Peyer's patch (tissue), 4 donors: ENCODE data around the gene KCNAB1. TPM values are rescaled to one million over a fixed set of nuclear protein-coding genes. Genes with fewer than 3 reads are reported as not detected.

Source experiments
- DNase-seq, 3 donors: peaks; one replicate each; pipeline ENCODE4 v3.0.0-alpha.2; 2017 to 2019
- H3K27ac ChIP-seq, 4 donors: fragments of 200-600 bp; sonication (generic); one replicate each; pipeline ENCODE4 v1.5.1; 2016 to 2019
- H3K27me3 ChIP-seq, 2 donors: fragments of 200-600 bp; sonication (generic); one replicate each; pipeline ENCODE4 v1.5.1; 2019
- H3K36me3 ChIP-seq, 3 donors: fragments of 200-600 bp; sonication (generic); one replicate each; pipeline ENCODE4 v1.5.1; 2016 to 2019
- H3K4me1 ChIP-seq, 4 donors: fragments of 200-600 bp; sonication (generic); one replicate each; pipeline ENCODE4 v1.5.1; 2016 to 2019
- H3K4me3 ChIP-seq, 4 donors: fragments of 200-600 bp; sonication (generic); 1 replicate in 3 of 4; 2 replicates in 1 of 4; pipeline ENCODE4 v1.5.1; 2016 to 2019; ENCODE audit warnings: mild to moderate bottlenecking in 1 of 4
- H3K9me3 ChIP-seq, 4 donors: fragments of 200-600 bp; sonication (generic); one replicate each; pipeline ENCODE4 v1.5.1; 2016 to 2019; ENCODE audit warnings: mild to moderate bottlenecking in 1 of 4
- CTCF ChIP-seq, 6 experiments: fragments of 450-650 bp in 4 of 6; fragments of 200-600 bp in 2 of 6; sonication (generic) in 1 of 6; IDR thresholded peaks; one replicate each; pipeline ENCODE4 v1.5.1; 2017 to 2019; ENCODE audit warnings: antibody characterized with exemption in 6 of 6, mild to moderate bottlenecking in 3 of 6, moderate library complexity in 1 of 6
- POLR2A ChIP-seq, 2 donors: fragments of 450-650 bp; IDR thresholded peaks; one replicate each; pipeline ENCODE4 v1.5.1; 2017; ENCODE audit warnings: antibody characterized with exemption in 2 of 2, mild to moderate bottlenecking in 2 of 2, moderate library complexity in 2 of 2
- total RNA-seq, 4 donors: library from RNA; depleted of rRNA; stranded (reverse); fragments of >200 nt; gene quantifications; one replicate each; pipeline ENCODE4 v1.1.0, GENCODE V29; 2016

KCNAB1 gene
- total RNA-seq, 4 donors from 2014 or later: 1.1 to 1.7 (median 1.6) TPM; not detected in 1

- no peaks in the 10 kb centered on the region for H3K36me3 ChIP-seq
- no peak overlapping the region for H3K4me3 ChIP-seq
- H3K27ac ChIP-seq: no peak overlapping the region
- H3K9me3 ChIP-seq: no peaks in the 10 kb centered on the region
- DNase-seq: no peak
- no peaks in the 10 kb centered on the region for H3K4me1 ChIP-seq
- no peaks in the 10 kb centered on the region for H3K27me3 ChIP-seq
- TF ChIP-seq POLR2A (IDR thresholded peaks at IDR 0.05) (no peak), CTCF (IDR thresholded peaks at IDR 0.05) (no peak)
Measured at GRCh38 chr3:156236556-156237260, 116.3 kb downstream of the KCNAB1 start.

GRCh38 chr3:156240642-156241041, 120.3 kb downstream of the KCNAB1 start:
- TF ChIP-seq POLR2A (IDR thresholded peaks at IDR 0.05) (no peak), CTCF (IDR thresholded peaks at IDR 0.05) (no peak)
- no peaks in the 10 kb centered on the region for H3K9me3 ChIP-seq
- no peak overlapping the region for H3K4me3 ChIP-seq
- no peak overlapping the region for H3K27ac ChIP-seq
- no peaks in the 10 kb centered on the region for H3K4me1 ChIP-seq
- H3K27me3 ChIP-seq: no peaks in the 10 kb centered on the region
- H3K36me3 ChIP-seq: no peaks in the 10 kb centered on the region
- no peak for DNase-seq

- no peak for TF ChIP-seq CTCF (IDR thresholded peaks at IDR 0.05)
- TF ChIP-seq POLR2A (IDR thresholded peaks at IDR 0.05): no peak
- Histone ChIP-seq H3K27me3 (no peaks in the 10 kb centered on the region), H3K36me3 (no peaks in the 10 kb centered on the region), H3K4me3 (no peak overlapping the region), H3K4me1 (no peaks in the 10 kb centered on the region), H3K27ac (no peak overlapping the region), H3K9me3 (no peaks in the 10 kb centered on the region)
- DNase-seq: no peak
Measured at GRCh38 chr3:156246961-156247725, 126.8 kb downstream of the KCNAB1 start.

- H3K27me3 ChIP-seq: no peaks in the 10 kb centered on the region
- TF ChIP-seq POLR2A (IDR thresholded peaks at IDR 0.05): no peak
- TF ChIP-seq CTCF (IDR thresholded peaks at IDR 0.05): no peak
- H3K4me1 ChIP-seq: no peaks in the 10 kb centered on the region
- no peaks in the 10 kb centered on the region for H3K36me3 ChIP-seq
- no peak for DNase-seq
- no peak overlapping the region for H3K4me3 ChIP-seq
- H3K9me3 ChIP-seq: no peaks in the 10 kb centered on the region
- no peak overlapping the region for H3K27ac ChIP-seq
Measured at GRCh38 chr3:156250550-156250949, 130.2 kb downstream of the KCNAB1 start.

- TF ChIP-seq CTCF (IDR thresholded peaks at IDR 0.05): no peak
- no peak for TF ChIP-seq POLR2A (IDR thresholded peaks at IDR 0.05)
Measured at GRCh38 chr3:156251424-156251823, 131.0 kb downstream of the KCNAB1 start.

More at GRCh38 chr3:156251424-156251823, 131.0 kb downstream of the KCNAB1 start:
- Histone ChIP-seq H3K4me1 (no peaks in the 10 kb centered on the region), H3K27me3 (no peaks in the 10 kb centered on the region), H3K36me3 (no peaks in the 10 kb centered on the region), H3K9me3 (no peaks in the 10 kb centered on the region), H3K4me3 (no peak overlapping the region), H3K27ac (no peak overlapping the region)
- DNase-seq: no peak
